ENCODE results near the gene KCNC1. TPM values are rescaled to one million over a fixed set of nuclear protein-coding genes. Genes with fewer than 3 reads are reported as not detected.

Gene KCNC1
- total RNA-seq, 4 donors from 2014 or later, result 0.14 TPM; not detected in 3

DNA sequence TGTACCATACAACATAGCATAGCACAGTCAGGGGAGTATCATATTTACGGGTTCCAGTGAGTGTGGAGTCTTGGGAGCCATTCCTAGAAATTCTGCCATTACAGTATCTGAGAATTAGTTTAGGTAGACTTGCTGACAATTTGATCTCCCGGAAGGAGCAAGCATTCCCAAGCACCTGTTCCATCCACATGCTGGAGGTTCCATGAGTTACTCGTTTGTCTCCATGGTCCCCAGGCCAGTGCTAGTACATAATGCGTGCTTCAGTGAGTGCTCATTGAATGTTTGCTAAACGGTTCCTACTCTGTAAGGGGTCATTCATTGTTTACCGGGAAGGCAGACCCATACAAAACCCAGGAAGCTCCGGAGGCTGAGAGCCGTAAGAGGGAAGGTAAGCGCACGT, 42.6 kb upstream of the KCNC1 start:
- no peak for DNase-seq
- H3K9me3 ChIP-seq, result no peaks in the 10 kb centered on the region
- intact Hi-C loops (cut with DNase I; ENCODE audit: low total_unique reads), result no loop called here
- H3K4me3 ChIP-seq, result no peak overlapping the region
- TF ChIP-seq, protein P1, sequence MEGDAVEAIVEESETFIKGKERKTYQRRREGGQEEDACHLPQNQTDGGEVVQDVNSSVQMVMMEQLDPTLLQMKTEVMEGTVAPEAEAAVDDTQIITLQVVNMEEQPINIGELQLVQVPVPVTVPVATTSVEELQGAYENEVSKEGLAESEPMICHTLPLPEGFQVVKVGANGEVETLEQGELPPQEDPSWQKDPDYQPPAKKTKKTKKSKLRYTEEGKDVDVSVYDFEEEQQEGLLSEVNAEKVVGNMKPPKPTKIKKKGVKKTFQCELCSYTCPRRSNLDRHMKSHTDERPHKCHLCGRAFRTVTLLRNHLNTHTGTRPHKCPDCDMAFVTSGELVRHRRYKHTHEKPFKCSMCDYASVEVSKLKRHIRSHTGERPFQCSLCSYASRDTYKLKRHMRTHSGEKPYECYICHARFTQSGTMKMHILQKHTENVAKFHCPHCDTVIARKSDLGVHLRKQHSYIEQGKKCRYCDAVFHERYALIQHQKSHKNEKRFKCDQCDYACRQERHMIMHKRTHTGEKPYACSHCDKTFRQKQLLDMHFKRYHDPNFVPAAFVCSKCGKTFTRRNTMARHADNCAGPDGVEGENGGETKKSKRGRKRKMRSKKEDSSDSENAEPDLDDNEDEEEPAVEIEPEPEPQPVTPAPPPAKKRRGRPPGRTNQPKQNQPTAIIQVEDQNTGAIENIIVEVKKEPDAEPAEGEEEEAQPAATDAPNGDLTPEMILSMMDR (IDR thresholded peaks at IDR 0.05), result no peak
- TF ChIP-seq POLR2AphosphoS5 (IDR thresholded peaks at IDR 0.05), result no peak
- no peak for TF ChIP-seq EP300 (IDR thresholded peaks at IDR 0.05; ENCODE audit: low read depth)
- no peak for TF ChIP-seq POLR2A (IDR thresholded peaks at IDR 0.05)
- in situ Hi-C loops (cut with MboI; ENCODE audit: low pct_ligation_motif_present in 1 of 4, low pct_unique_long_range_greater_than_20kb in 1 of 4, low sequenced_read_pairs in 3 of 4), result no loop called here
- H3K36me3 ChIP-seq, result no peaks in the 10 kb centered on the region
- H3K4me1 ChIP-seq, result no peaks in the 10 kb centered on the region
- WGBS, 2 donors (ENCODE audit: low coverage in 1 of 2), result 59 to 62% methylated on average over 4 to 10 of the region's 10 CpGs
- no peak overlapping the region for H3K27ac ChIP-seq
- peaks cover 53% of the 10 kb centered on the region for H3K27me3 ChIP-seq

DNA sequence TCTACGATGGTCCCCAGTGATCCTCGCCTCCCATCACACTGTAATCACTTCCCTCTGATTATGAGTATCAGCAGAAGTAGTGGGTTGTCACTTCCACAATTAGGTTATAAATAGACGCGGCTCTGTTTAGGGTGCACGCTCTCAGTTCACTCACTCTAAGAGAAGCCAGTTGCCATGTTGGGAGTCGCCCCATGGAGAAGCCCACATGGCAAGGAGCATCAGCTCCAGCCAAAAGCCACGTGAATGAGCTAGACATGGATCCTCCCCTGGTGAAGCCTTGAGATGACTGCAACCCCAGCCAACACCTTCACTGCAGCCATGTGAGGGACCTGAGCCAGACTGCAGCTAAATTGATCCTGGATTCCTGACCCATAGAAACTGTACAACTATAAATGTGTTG, 41.6 kb upstream of the KCNC1 start:
- in situ Hi-C loops (cut with MboI; ENCODE audit: low pct_ligation_motif_present in 1 of 4, low pct_unique_long_range_greater_than_20kb in 1 of 4, low sequenced_read_pairs in 3 of 4) (no loop called here), intact Hi-C loops (cut with DNase I; ENCODE audit: low total_unique reads) (no loop called here)
- no peaks in the 10 kb centered on the region for H3K4me1 ChIP-seq
- no peak overlapping the region for H3K4me3 ChIP-seq
- peaks cover 60% of the 10 kb centered on the region for H3K27me3 ChIP-seq
- no peaks in the 10 kb centered on the region for H3K9me3 ChIP-seq
- H3K36me3 ChIP-seq, result no peaks in the 10 kb centered on the region
- DNase-seq, result no peak
- no peak overlapping the region for H3K27ac ChIP-seq
- WGBS, 2 donors (ENCODE audit: low coverage in 1 of 2), result 60 to 70% methylated on average over 2 to 7 of the region's 7 CpGs
- TF ChIP-seq, protein P1 (IDR thresholded peaks at IDR 0.05), result no peak
- TF ChIP-seq EP300 (IDR thresholded peaks at IDR 0.05; ENCODE audit: low read depth) (no peak), POLR2A (IDR thresholded peaks at IDR 0.05) (no peak), POLR2AphosphoS5 (IDR thresholded peaks at IDR 0.05) (no peak)

DNA sequence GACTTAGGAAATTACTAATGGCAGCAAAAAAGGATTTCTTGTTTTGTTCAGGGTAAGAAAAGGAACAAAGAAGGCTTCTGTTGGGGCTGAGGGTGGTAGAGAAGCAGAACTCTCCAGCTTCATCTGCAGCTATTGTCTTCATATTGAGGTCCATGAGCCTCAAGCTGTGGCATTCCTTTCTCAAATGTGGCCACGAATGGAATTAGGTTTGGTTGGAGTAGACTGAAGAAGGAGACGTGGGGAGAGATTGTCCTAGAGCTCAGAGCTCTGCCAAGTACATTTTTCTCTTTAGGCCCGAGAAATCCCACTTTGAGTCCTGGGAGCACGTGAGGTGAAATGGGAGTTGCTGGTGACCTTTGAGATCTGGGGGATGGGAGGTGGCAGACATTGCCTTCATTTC, 41.0 kb upstream of the KCNC1 start:
- TF ChIP-seq EP300 (IDR thresholded peaks at IDR 0.05; ENCODE audit: low read depth), result no peak
- no peak for TF ChIP-seq POLR2AphosphoS5 (IDR thresholded peaks at IDR 0.05)
- DNase-seq, result no peak
- WGBS, 2 donors (ENCODE audit: low coverage in 1 of 2), result 54 to 56% methylated on average over 3 to 4 of the region's 4 CpGs
- H3K4me1 ChIP-seq, result no peaks in the 10 kb centered on the region
- H3K4me3 ChIP-seq, result no peak overlapping the region
- in situ Hi-C loops (cut with MboI; ENCODE audit: low pct_ligation_motif_present in 1 of 4, low pct_unique_long_range_greater_than_20kb in 1 of 4, low sequenced_read_pairs in 3 of 4), result no loop called here
- H3K27me3 ChIP-seq, result peaks cover 60% of the 10 kb centered on the region
- no peak overlapping the region for H3K27ac ChIP-seq
- H3K36me3 ChIP-seq, result no peaks in the 10 kb centered on the region
- H3K9me3 ChIP-seq, result no peaks in the 10 kb centered on the region
- intact Hi-C loops (cut with DNase I; ENCODE audit: low total_unique reads), result no loop called here

DNA sequence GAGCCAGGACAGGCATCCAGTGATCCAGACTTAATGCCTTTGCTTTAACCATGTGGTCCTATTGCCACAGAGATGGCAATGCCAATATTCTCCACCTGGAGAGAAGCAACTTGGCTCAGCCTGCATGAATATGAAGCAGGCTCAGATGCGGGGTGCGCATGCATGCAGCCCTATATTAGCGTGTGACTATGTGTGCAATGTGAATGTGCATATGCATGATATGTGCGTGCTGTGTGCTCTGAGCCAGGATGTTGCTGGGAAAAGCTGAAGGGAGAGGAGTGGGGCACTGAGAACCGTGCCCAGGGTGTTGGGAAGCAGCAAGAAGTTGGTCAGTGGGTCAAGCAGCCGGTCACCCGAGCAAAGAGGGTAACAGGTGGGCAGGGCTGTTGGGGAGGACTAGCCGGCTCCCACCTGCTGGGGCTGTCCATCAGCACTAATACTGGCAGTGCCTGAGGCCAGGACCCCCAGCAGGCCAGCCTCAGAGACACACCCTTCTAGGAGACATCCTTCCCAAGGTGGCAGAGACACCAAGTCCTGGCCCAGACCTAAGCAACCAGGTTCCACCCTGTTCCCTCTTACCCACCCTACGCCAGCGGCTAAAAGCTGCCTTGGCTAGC, 40.0 kb upstream of the KCNC1 start:
- H3K9me3 ChIP-seq, result no peaks in the 10 kb centered on the region
- DNase-seq, result no peak
- TF ChIP-seq POLR2A (IDR thresholded peaks at IDR 0.05), result no peak
- TF ChIP-seq, protein P1 (IDR thresholded peaks at IDR 0.05), result no peak
- no peak for TF ChIP-seq EP300 (IDR thresholded peaks at IDR 0.05; ENCODE audit: low read depth)
- TF ChIP-seq POLR2AphosphoS5 (IDR thresholded peaks at IDR 0.05), result no peak
- no peak overlapping the region for H3K27ac ChIP-seq
- H3K36me3 ChIP-seq, result no peaks in the 10 kb centered on the region
- in situ Hi-C loops (cut with MboI; ENCODE audit: low pct_ligation_motif_present in 1 of 4, low pct_unique_long_range_greater_than_20kb in 1 of 4, low sequenced_read_pairs in 3 of 4), result no loop called here
- intact Hi-C loops (cut with DNase I; ENCODE audit: low total_unique reads), result no loop called here
- H3K4me1 ChIP-seq, result no peaks in the 10 kb centered on the region
- H3K27me3 ChIP-seq, result peaks cover 60% of the 10 kb centered on the region
- 85 to 90% methylated on average over 2 to 10 of the region's 10 CpGs for WGBS, 2 donors (ENCODE audit: low coverage in 1 of 2)
- no peak overlapping the region for H3K4me3 ChIP-seq
